HG03520 (cell line): ENCODE measurements around the gene ERMARD.
"Not testable (repeated sequence)": the region's sequence is repeated elsewhere in the genome, so short reads cannot be mapped to it uniquely, and the experiment has no call there.

ENCODE experiments used
- ATAC-seq: cut with Tn5 transposase; IDR thresholded peaks from one replicate; pipeline ENCODE4 v1.9.1; 2021; ENCODE audit warnings: mild to moderate bottlenecking, moderate library complexity; ENCODE audit not compliant: unreplicated experiment

ERMARD gene

GRCh38 chr6:169738204-169738975 is 13.0 kb upstream of the ERMARD start:
- ATAC-seq, result no peak

- ATAC-seq, result no peak
These were observed 12.4 kb upstream of the ERMARD start for GRCh38 chr6:169738976-169739529.

- ATAC-seq, result no peak
These were observed 10.1 kb upstream of the ERMARD start for GRCh38 chr6:169741344-169741743.

GRCh38 chr6:169745405-169745804 is 6.0 kb upstream of the ERMARD start:
- ATAC-seq, result no peak

GRCh38 chr6:169746556-169746955 is 4.9 kb upstream of the ERMARD start:
- no peak for ATAC-seq

- no peak for ATAC-seq
These were observed 727 bp downstream of the ERMARD start for GRCh38 chr6:169752074-169752623.

- ATAC-seq, result no peak
These were observed 3.7 kb downstream of the ERMARD start for GRCh38 chr6:169755162-169755561.

GRCh38 chr6:169763308-169763707 is 11.9 kb downstream of the ERMARD start:
- no peak for ATAC-seq

- no peak for ATAC-seq
These were observed 12.5 kb downstream of the ERMARD start for GRCh38 chr6:169763881-169764280.

- not testable (repeated sequence) for ATAC-seq
These were observed 14.4 kb downstream of the ERMARD start for GRCh38 chr6:169765789-169766188.

GRCh38 chr6:169766232-169766631 is 14.8 kb downstream of the ERMARD start:
- ATAC-seq, result no peak

- ATAC-seq, result no peak
These were observed 15.7 kb downstream of the ERMARD start for GRCh38 chr6:169766921-169767736.

GRCh38 chr6:169774347-169774746 is 22.9 kb downstream of the ERMARD start:
- ATAC-seq, result no peak

- no peak for ATAC-seq
These were observed 23.9 kb downstream of the ERMARD start for GRCh38 chr6:169775321-169775720.

- ATAC-seq, result no peak
These were observed 25.0 kb downstream of the ERMARD start for GRCh38 chr6:169776379-169776778.

GRCh38 chr6:169777896-169778295 is 26.5 kb downstream of the ERMARD start:
- no peak for ATAC-seq

GRCh38 chr6:169778646-169779045 is 27.2 kb downstream of the ERMARD start:
- ATAC-seq, result no peak

GRCh38 chr6:169779092-169779815 is 27.8 kb downstream of the ERMARD start:
- no peak for ATAC-seq

- ATAC-seq, result no peak
These were observed 28.5 kb downstream of the ERMARD start for GRCh38 chr6:169779896-169780295.

GRCh38 chr6:169780571-169781091 is 29.2 kb downstream of the ERMARD start:
- no peak for ATAC-seq

- no peak for ATAC-seq
These were observed 31.5 kb downstream of the ERMARD start for GRCh38 chr6:169782966-169783365.
